GM19395 (cell line): ENCODE measurements around the gene C1QTNF5.

Source experiments
- ATAC-seq: cut with Tn5 transposase; IDR thresholded peaks from one replicate; pipeline ENCODE4 v1.9.1; 2021; ENCODE audit warnings: mild to moderate bottlenecking, moderate library complexity; ENCODE audit not compliant: unreplicated experiment

C1QTNF5 gene

GRCh38 chr11:119297938-119298337 lies 42.7 kb downstream of the C1QTNF5 start:
- no peak for ATAC-seq

- no peak for ATAC-seq
These were observed 45.5 kb downstream of the C1QTNF5 start for GRCh38 chr11:119295178-119295577.

DNA sequence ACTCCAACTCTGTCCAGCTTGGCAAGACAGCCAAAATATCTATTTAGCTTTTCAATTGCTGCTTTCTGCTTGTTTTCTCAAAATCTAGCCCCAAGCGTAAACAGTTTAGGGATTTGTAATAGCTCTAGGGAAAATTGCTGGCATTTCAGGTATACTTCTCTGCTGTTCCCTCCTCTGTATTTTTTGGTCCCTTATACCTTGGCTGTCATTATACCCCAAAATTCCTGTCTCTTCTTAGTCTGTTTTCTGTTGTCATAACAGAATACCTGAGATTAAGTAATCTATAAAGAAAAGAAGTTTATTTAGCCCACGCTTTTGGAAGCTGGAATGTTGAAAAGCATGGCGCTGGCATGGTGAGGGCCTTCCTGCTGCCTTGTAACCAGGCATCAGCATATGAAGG lies 47.2 kb downstream of the C1QTNF5 start:
- no peak for ATAC-seq

DNA sequence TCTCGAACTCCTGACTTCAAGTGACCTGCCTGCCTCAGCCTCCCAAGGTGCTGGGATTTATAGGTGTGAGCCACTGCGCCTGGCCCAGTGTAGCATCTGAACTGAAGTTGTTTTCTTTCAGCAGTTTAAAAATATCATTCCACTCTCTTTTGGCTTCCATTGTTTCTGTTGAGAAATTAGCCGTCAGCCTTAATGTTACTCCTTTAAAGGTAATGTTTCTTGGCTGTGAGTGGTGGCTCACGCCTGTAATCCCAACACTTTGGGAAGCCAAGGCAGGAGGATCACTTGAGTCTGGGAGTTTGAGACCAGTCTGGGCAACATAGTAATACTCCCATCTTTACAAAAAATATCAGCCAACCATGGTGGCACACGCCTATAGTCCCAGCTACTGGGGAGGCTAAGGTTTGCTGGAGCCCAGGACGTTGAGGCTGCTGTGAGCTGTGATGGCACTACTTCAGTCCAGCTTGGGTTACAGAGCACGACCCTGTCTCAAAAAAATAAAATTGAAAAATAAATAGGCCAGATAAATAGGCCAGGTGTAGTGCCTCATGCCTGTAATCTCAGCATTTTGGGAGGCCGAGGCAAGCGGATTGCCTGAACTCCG lies 49.7 kb downstream of the C1QTNF5 start:
- no peak for ATAC-seq
